Ovary (tissue), 9 donors: Measurements from ENCODE around the gene SH3PXD2A. TPM values are rescaled to one million over a fixed set of nuclear protein-coding genes. Genes with fewer than 3 reads are reported as not detected.

Experiments
- DNase-seq, 5 donors: peaks; one replicate each; pipeline ENCODE4 v3.0.0-alpha.2; 2019 to 2020
- H3K27ac ChIP-seq, 2 donors: fragments of 200-600 bp; one replicate each; pipeline versions ENCODE4 v1.5.1 to v1.8.0; 2019 to 2022
- H3K27me3 ChIP-seq: fragments of 200-600 bp; one replicate; pipeline ENCODE4 v1.8.0; 2022
- H3K36me3 ChIP-seq: fragments of 200-600 bp; sonication (generic); one replicate; pipeline ENCODE4 v1.5.1; 2019
- H3K4me1 ChIP-seq: one replicate; pipeline ENCODE4 v1.8.1; 2013; ENCODE audit warnings: mild to moderate bottlenecking, moderate library complexity; ENCODE audit not compliant: insufficient read depth
- H3K4me3 ChIP-seq: fragments of 200-600 bp; sonication (generic); one replicate; pipeline ENCODE4 v1.5.1; 2017
- H3K9me3 ChIP-seq, 2 donors: fragments of 200-600 bp in 1 of 2; sonication (generic) in 1 of 2; one replicate each; pipeline versions ENCODE4 v1.5.1 to v1.8.1; 2013 to 2019; ENCODE audit warnings: mild to moderate bottlenecking in 1 of 2, moderate library complexity in 1 of 2
- EP300 ChIP-seq: sonication (generic); formaldehyde crosslinking; IDR thresholded peaks from one replicate; pipeline ENCODE4 v1.6.1; 2017; ENCODE audit warnings: antibody characterized with exemption
- POLR2A ChIP-seq: fragments of 450-650 bp; IDR thresholded peaks from one replicate; pipeline ENCODE4 v1.6.1; 2017; ENCODE audit warnings: antibody characterized with exemption, mild to moderate bottlenecking, moderate library complexity
- WGBS, 3 donors: extraction: QIAGEN DNeasy Blood & Tissue Kit in 1 of 3; methylation state at CpG; one replicate each; pipeline versions ENCODE4 v1.1.5 to v1.1.7; 2013 to 2017; 5-methylcytosine and 5-hydroxymethylcytosine counted together
- intact Hi-C, 4 donors: fragments of 100-400 bp; cut with DNase I; formaldehyde crosslinking; loops; one replicate each; pipeline versions ENCODE4 v1.11.0 to v1.15.1; 2022 to 2023
- polyA plus RNA-seq, 2 donors: library from polyadenylated mRNA; stranded (reverse); fragments of 200-250 nt in 1 of 2; fragments of 350-450 nt in 1 of 2; fragmentation: Illumina TruSeq in 1 of 2; extraction: RNeasy Lipid Tissue Mini Kit (QIAGEN cat#74804) in 1 of 2; gene quantifications; one replicate each; pipeline ENCODE4 v1.2.3, GENCODE V29; 2013 to 2014
- total RNA-seq, 7 donors: library from RNA; depleted of rRNA in 2 of 7; stranded (reverse); fragments of >200 nt in 2 of 7; fragmentation: NEBNext Ultra II Directional in 3 of 7; extraction: Animal tissue kit (Norgen Biotek cat#: 25700) in 3 of 7; gene quantifications; one replicate each; pipeline versions ENCODE4 v1.1.0 to v1.2.4, GENCODE V29; 2016 to 2023
- TF ChIP-seq, protein P1 (sequence below), 3 donors: fragments of 450-650 bp in 2 of 3; fragments of 200-600 bp in 1 of 3; IDR thresholded peaks; one replicate each; pipeline versions ENCODE4 v1.5.1 to v1.8.0; 2016 to 2022; ENCODE audit warnings: antibody characterized with exemption in 3 of 3, mild to moderate bottlenecking in 1 of 3
- donor health status: DM: no; HTN: no; CAD: no; lungs with moderate emphysema.
- donor health status: DM: no; HTN: no; CAD: no.
- donor health status: Bipolar disorder and iron deficiency.
- donor health status: DM: yes; HTN: yes; CAD: no.
- donor health status: DM: no; HTN: no; CAD: no.
- donor health status: DM: yes; HTN: yes; CAD: no.

SH3PXD2A gene
- total and polyA plus RNA-seq, 9 donors, result 15.3 to 82.9 (median 52.2) TPM

DNA sequence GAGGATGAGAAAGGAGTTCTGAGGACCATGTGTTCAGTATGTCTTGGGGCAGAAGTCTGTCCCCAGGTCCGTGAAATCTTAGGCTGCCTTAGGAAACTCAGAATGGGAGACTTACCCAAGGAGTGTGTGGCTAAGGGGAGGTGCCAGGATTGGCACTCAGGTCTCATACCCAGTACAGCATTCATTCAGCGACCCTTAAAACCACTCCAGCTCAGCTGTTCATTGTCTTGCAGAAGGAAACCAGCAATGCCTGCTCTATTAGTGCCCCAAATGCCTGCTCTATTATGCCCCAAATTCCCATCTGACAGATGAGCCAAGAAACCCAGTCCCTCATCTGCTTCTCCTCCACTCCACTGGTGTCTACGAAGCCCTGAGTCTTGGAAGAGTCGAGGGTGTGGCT is 214.1 kb downstream of the SH3PXD2A start:
- H3K4me3 ChIP-seq, result no peak overlapping the region
- peaks cover 39% of the 10 kb centered on the region for H3K4me1 ChIP-seq
- H3K36me3 ChIP-seq, result no peaks in the 10 kb centered on the region
- H3K9me3 ChIP-seq, result no peaks in the 10 kb centered on the region
- TF ChIP-seq EP300 (no peak), POLR2A (no peak)
- TF ChIP-seq, protein P1, sequence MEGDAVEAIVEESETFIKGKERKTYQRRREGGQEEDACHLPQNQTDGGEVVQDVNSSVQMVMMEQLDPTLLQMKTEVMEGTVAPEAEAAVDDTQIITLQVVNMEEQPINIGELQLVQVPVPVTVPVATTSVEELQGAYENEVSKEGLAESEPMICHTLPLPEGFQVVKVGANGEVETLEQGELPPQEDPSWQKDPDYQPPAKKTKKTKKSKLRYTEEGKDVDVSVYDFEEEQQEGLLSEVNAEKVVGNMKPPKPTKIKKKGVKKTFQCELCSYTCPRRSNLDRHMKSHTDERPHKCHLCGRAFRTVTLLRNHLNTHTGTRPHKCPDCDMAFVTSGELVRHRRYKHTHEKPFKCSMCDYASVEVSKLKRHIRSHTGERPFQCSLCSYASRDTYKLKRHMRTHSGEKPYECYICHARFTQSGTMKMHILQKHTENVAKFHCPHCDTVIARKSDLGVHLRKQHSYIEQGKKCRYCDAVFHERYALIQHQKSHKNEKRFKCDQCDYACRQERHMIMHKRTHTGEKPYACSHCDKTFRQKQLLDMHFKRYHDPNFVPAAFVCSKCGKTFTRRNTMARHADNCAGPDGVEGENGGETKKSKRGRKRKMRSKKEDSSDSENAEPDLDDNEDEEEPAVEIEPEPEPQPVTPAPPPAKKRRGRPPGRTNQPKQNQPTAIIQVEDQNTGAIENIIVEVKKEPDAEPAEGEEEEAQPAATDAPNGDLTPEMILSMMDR (IDR thresholded peaks at IDR 0.05), result no peak
- no peak for DNase-seq
- intact Hi-C loops, result no loop called here
- no peaks in the 10 kb centered on the region for H3K27me3 ChIP-seq
- 65 to 78% (median 78%) methylated on average over 4 of the region's 4 CpGs for WGBS, 3 donors
- H3K27ac ChIP-seq, result no peak overlapping the region

DNA sequence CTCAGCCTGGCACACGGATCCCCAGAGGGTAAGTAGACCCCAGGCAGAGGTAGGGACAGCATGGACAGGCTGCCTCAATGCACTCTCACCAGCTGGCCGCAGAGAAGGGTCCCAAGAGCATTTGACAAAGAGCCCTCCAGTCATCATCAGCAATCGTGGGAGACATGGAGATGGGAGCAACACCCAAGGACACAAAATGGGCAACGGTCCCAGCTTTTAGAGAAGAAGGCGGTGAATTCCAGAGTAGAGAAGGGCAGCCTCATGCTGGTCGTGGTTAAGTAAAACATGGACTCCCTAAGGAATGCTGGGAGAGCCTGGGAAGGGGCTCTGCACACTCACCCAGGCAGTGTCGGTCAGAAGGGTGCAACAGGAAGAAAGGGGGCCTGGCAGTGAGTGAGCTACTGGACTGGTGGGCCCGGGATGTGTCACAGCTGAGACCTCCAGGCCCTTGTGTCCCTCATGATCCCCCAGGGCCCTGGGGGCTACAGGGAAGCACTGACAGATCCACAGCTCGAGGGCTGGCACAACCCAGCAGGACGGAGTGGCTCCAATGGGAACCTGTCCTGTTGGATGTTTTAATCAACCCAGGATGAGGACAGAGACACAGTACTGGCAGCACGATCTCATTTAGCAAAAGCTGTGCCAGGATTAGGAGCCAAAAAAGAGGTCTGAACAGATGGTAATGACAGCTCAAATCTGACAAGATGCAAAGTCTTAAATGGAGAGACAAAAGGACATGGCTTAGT is 214.8 kb downstream of the SH3PXD2A start:
- no peak overlapping the region for H3K4me3 ChIP-seq
- H3K4me1 ChIP-seq, result peaks cover 39% of the 10 kb centered on the region
- DNase-seq, result peak in 3 of 5 donors; percentile 62 to 68 (median 64)
- H3K27me3 ChIP-seq, result no peaks in the 10 kb centered on the region
- 25 to 33% (median 25%) methylated on average over 11 of the region's 11 CpGs for WGBS, 3 donors
- no peaks in the 10 kb centered on the region for H3K9me3 ChIP-seq
- peak overlapping the region in 1 of 2 donors; percentile 52 for H3K27ac ChIP-seq
- TF ChIP-seq POLR2A (no peak), EP300 (no peak)
- TF ChIP-seq, protein P1 (IDR thresholded peaks at IDR 0.05), result no peak
- no peaks in the 10 kb centered on the region for H3K36me3 ChIP-seq
- intact Hi-C loops, result no loop called here

DNA sequence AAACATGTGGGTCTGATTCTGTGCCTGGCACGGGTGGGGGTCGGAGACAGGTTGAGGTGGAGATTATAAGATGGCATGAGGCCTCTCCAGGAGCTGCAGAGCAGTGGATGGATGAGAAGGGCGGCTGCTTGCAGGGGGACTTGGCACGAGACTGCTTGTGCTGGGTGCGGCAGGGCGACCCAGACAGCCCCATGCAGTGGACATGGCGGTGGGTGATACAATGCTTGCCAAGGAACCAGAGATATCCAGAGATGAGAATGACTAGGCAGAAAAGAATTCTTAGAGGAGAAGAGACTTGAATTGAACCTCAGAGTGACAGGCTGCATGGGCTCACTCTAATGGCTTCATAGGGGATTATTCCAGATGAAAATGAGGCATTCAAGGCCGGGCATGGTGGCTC is 216.4 kb downstream of the SH3PXD2A start:
- no peak for DNase-seq
- H3K36me3 ChIP-seq, result no peaks in the 10 kb centered on the region
- H3K4me1 ChIP-seq, result peaks cover 34% of the 10 kb centered on the region
- H3K9me3 ChIP-seq, result no peaks in the 10 kb centered on the region
- H3K27me3 ChIP-seq, result no peaks in the 10 kb centered on the region
- TF ChIP-seq, protein P1 (IDR thresholded peaks at IDR 0.05), result no peak
- TF ChIP-seq POLR2A, result no peak
- TF ChIP-seq EP300, result no peak
- 67 to 79% (median 73%) methylated on average over 8 of the region's 8 CpGs for WGBS, 3 donors
- no peak overlapping the region for H3K4me3 ChIP-seq
- H3K27ac ChIP-seq, result peak overlapping the region; percentile 51 to 82
- intact Hi-C loops, result no loop called here

DNA sequence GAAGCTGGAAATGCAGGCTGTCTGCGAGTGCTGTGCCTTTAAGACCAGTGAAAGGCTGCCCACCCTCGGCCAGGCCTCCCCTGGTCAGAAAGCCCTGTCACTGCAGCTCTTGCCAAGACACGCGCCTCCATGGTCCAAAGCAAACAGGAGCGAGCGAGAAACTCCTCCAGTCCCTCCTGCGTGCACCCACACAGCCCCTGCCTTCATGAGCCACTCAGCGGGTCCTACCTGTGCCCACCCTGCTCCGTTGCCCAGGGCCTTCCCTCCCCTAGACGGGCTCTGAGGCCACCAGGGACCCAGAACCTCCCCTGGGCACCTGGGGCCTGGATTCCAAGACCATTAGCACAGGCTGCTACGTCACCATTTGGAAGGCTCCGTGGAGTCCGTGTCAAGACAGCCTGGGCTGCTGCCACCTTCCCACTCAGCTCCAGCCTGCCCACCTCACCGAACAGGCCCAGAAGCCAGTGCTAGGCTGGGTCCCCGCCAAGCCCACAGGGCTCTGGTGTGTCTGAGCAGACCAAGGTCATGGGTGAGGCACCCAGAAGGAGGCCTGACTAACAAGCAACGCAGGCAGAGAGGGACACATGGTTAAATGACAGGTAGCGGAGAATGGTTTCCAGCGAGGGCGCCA is 217.3 kb downstream of the SH3PXD2A start:
- no peaks in the 10 kb centered on the region for H3K36me3 ChIP-seq
- TF ChIP-seq EP300 (no peak), POLR2A (peak; percentile 23)
- TF ChIP-seq, protein P1 (IDR thresholded peaks at IDR 0.05), result no peak
- H3K4me1 ChIP-seq, result peaks cover 34% of the 10 kb centered on the region
- H3K27ac ChIP-seq, result peak overlapping the region; percentile 39 to 82
- DNase-seq, result peak; percentile 83 to 92 (median 87)
- H3K27me3 ChIP-seq, result no peaks in the 10 kb centered on the region
- H3K4me3 ChIP-seq, result peak overlapping the region; percentile 21
- no peaks in the 10 kb centered on the region for H3K9me3 ChIP-seq
- WGBS, 3 donors, result 16 to 23% (median 17%) methylated on average over 17 to 19 of the region's 19 CpGs
- intact Hi-C loops, result no loop called here
